Activated naive CD8-positive, alpha-beta T cell (primary cell): ENCODE measurements around the gene SPINK13.
A peak's percentile ranks its signal among the peaks of the same experiment; 100 is the strongest.
"Not testable (repeated sequence)": the region's sequence is repeated elsewhere in the genome, so short reads cannot be mapped to it uniquely, and the experiment has no call there.

Experiments used
- H3K27ac Mint-ChIP-seq: one replicate; pipeline ENCODE4 v1.8.0; 2021; ENCODE audit warnings: mixed read lengths
- H3K27me3 Mint-ChIP-seq: one replicate; pipeline ENCODE4 v1.8.0; 2021; ENCODE audit warnings: mixed read lengths
- H3K36me3 Mint-ChIP-seq: one replicate; pipeline ENCODE4 v1.8.0; 2021; ENCODE audit warnings: mixed read lengths
- H3K4me1 Mint-ChIP-seq: one replicate; pipeline ENCODE4 v1.8.0; 2021; ENCODE audit warnings: low read depth, mixed read lengths
- H3K4me3 Mint-ChIP-seq: one replicate; pipeline ENCODE4 v1.8.0; 2021; ENCODE audit warnings: mild to moderate bottlenecking, mixed read lengths
- H3K9me3 Mint-ChIP-seq: one replicate; pipeline ENCODE4 v1.8.0; 2021; ENCODE audit warnings: low read depth, mixed read lengths

The SPINK13 gene

DNA sequence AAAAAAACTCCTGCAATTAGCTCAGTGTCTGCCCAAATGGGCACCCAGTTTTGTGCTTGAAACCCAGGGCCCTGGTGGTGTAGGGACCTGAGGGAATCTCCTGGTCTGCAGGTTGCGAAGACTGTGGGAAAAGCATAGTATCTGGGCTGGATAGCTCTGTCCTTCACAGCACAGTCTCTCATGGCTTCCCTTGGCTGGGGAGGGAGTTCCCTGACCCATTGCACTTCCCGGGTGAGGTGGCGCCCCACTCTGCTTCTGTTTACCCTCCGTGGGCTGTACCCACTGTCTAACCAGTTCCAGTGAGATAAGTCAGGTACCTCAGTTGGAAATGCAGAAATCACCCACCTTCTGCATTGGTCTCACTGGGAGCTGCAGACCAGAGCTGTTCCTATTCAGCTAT, 12.7 kb downstream of the SPINK13 start:
- not testable (repeated sequence) for H3K36me3 Mint-ChIP-seq, H3K4me1 Mint-ChIP-seq, H3K27ac Mint-ChIP-seq, H3K4me3 Mint-ChIP-seq, H3K27me3 Mint-ChIP-seq
- peaks cover 19% of the 10 kb centered on the region for H3K9me3 Mint-ChIP-seq

- Mint-ChIP-seq H3K9me3 (no peaks in the 10 kb centered on the region), H3K27ac (no peak overlapping the region), H3K4me1 (no peaks in the 10 kb centered on the region), H3K27me3 (peaks cover under 1% of the 10 kb centered on the region), H3K4me3 (no peak overlapping the region), H3K36me3 (peaks cover under 1% of the 10 kb centered on the region)
Measured at GRCh38 chr5:148290271-148291195, 21.9 kb downstream of the SPINK13 start.

- Mint-ChIP-seq H3K4me3 (no peak overlapping the region), H3K27ac (no peak overlapping the region), H3K27me3 (peaks cover 2% of the 10 kb centered on the region), H3K4me1 (no peaks in the 10 kb centered on the region), H3K36me3 (no peaks in the 10 kb centered on the region), H3K9me3 (no peaks in the 10 kb centered on the region)
Measured at GRCh38 chr5:148297731-148298130, 29.1 kb downstream of the SPINK13 start.

DNA sequence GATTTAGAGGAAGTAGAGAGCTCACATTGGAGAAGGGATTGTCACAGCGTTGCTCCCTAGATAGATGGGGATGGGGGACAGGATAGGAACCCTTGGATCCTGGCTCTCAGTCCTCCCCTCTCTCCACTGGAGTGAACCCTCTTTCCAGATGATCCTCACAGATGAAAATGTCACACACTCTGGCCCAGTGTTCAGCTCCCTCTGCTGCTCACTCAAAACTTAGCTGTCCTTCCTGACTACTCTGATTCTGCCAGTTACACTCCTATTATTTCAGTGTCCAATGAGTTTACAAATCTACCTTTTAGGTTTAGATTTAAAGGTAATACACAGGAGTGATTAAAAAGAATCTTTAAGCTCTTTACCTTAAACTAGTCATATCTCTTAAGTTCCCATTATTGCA, 37.9 kb downstream of the SPINK13 start:
- H3K9me3 Mint-ChIP-seq = peaks cover 8% of the 10 kb centered on the region
- peaks cover 19% of the 10 kb centered on the region for H3K36me3 Mint-ChIP-seq
- no peak overlapping the region for H3K4me3 Mint-ChIP-seq
- H3K4me1 Mint-ChIP-seq = no peaks in the 10 kb centered on the region
- no peak overlapping the region for H3K27ac Mint-ChIP-seq
- H3K27me3 Mint-ChIP-seq = peaks cover 3% of the 10 kb centered on the region

GRCh38 chr5:148309019-148309418, 40.4 kb downstream of the SPINK13 start:
- H3K4me1 Mint-ChIP-seq = no peaks in the 10 kb centered on the region
- peaks cover 3% of the 10 kb centered on the region for H3K27me3 Mint-ChIP-seq
- peaks cover 8% of the 10 kb centered on the region for H3K9me3 Mint-ChIP-seq

GRCh38 chr5:148309746-148310145, 41.2 kb downstream of the SPINK13 start:
- Mint-ChIP-seq H3K27me3 (peaks cover 3% of the 10 kb centered on the region), H3K27ac (no peak overlapping the region), H3K9me3 (peaks cover 8% of the 10 kb centered on the region), H3K36me3 (peaks cover 14% of the 10 kb centered on the region), H3K4me3 (no peak overlapping the region), H3K4me1 (no peaks in the 10 kb centered on the region)

More at GRCh38 chr5:148309019-148309418, 40.4 kb downstream of the SPINK13 start:
- peaks cover 19% of the 10 kb centered on the region for H3K36me3 Mint-ChIP-seq
- no peak overlapping the region for H3K4me3 Mint-ChIP-seq
- no peak overlapping the region for H3K27ac Mint-ChIP-seq

GRCh38 chr5:148311484-148311883, 42.9 kb downstream of the SPINK13 start:
- no peak overlapping the region for H3K4me3 Mint-ChIP-seq
- H3K9me3 Mint-ChIP-seq = peaks cover 8% of the 10 kb centered on the region
- H3K27ac Mint-ChIP-seq = no peak overlapping the region
- peaks cover 14% of the 10 kb centered on the region for H3K36me3 Mint-ChIP-seq
- H3K4me1 Mint-ChIP-seq = no peaks in the 10 kb centered on the region
- H3K27me3 Mint-ChIP-seq = peaks cover 3% of the 10 kb centered on the region

DNA sequence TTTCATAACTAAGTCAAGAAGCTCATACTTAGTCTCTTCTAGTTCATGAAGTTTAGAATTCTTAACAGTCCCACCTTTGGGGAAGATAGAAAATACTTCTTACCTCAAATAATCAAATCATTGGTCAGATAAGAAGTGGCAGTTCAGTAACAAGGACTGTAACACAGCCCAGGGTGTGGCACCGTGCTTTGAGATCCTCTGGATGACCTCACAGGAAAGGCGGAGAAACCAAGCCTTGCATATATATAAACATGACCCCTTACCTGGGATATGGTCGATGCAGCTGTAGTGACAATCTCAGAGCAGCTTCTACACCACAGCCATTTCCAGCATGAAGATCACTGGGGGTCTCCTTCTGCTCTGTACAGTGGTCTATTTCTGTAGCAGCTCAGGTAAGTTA, 43.6 kb downstream of the SPINK13 start, which contains the start of gene SPINK7:
Gene SPINK7 (plus strand): TSS at position 271 of the 400 bp plus-strand sequence. CDS start 61 bp downstream, at position 332.
- Mint-ChIP-seq H3K9me3 (peaks cover 8% of the 10 kb centered on the region), H3K27ac (no peak within 1 kb of the TSS), H3K27me3 (peaks cover 3% of the 10 kb centered on the region), H3K4me1 (no peaks in the 10 kb centered on the region), H3K4me3 (no peak within 1 kb of the TSS), H3K36me3 (peaks cover 14% of the 10 kb centered on the region)

GRCh38 chr5:148314187-148314586, 45.6 kb downstream of the SPINK13 start:
- Mint-ChIP-seq H3K27ac (no peak overlapping the region), H3K9me3 (peaks cover 4% of the 10 kb centered on the region), H3K36me3 (peaks cover 8% of the 10 kb centered on the region), H3K4me3 (no peak overlapping the region), H3K4me1 (no peaks in the 10 kb centered on the region), H3K27me3 (no peaks in the 10 kb centered on the region)

GRCh38 chr5:148314731-148315130, 46.1 kb downstream of the SPINK13 start:
- peaks cover under 1% of the 10 kb centered on the region for H3K4me1 Mint-ChIP-seq
- H3K36me3 Mint-ChIP-seq = peaks cover 5% of the 10 kb centered on the region
- H3K27ac Mint-ChIP-seq = no peak overlapping the region
- H3K4me3 Mint-ChIP-seq = no peak overlapping the region
- no peaks in the 10 kb centered on the region for H3K9me3 Mint-ChIP-seq
- H3K27me3 Mint-ChIP-seq = no peaks in the 10 kb centered on the region

DNA sequence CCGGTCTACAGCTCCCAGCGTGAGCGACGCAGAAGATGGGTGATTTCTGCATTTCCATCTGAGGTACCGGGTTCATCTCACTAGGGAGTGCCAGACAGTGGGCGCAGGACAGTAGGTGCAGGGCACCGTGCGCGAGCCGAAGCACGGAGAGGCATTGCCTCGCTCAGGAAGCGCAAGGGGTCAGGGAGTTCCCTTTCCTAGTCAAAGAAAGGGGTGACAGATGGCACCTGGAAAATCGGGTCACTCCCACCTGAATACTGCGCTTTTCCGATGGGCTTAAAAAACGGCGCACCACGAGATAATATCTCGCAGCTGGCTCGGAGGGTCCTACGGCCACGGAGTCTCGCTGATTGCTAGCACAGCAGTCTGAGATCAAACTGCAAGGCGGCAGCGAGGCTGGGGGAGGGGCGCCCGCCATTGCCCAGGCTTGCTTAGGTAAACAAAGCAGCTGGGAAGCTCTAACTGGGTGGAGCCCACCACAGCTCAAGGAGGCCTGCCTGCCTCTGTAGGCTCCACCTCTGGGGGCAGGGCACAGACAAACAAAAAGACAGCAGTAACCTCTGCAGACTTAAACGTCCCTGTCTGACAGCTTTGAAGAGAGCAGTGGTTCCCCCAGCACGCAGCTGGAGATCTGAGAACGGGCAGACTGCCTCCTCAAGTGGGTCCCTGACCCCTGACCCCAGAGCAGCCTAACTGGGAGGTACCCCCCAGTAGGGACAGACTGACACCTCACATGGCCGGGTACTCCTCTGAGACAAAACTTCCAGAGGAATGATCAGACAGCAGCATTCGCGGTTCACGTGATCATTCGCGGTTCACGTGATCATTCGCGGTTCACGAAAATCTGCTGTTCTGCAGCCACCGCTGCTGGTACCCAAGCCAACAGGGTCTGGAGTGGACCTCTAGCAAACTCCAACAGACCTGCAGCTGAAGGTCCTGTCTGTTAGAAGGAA, 51.7 kb downstream of the SPINK13 start:
- not testable (repeated sequence) for H3K27me3 Mint-ChIP-seq, H3K36me3 Mint-ChIP-seq, H3K9me3 Mint-ChIP-seq, H3K4me1 Mint-ChIP-seq
- Mint-ChIP-seq H3K4me3 (peak overlapping the region; percentile 85), H3K27ac (peak overlapping the region; percentile 70)

DNA sequence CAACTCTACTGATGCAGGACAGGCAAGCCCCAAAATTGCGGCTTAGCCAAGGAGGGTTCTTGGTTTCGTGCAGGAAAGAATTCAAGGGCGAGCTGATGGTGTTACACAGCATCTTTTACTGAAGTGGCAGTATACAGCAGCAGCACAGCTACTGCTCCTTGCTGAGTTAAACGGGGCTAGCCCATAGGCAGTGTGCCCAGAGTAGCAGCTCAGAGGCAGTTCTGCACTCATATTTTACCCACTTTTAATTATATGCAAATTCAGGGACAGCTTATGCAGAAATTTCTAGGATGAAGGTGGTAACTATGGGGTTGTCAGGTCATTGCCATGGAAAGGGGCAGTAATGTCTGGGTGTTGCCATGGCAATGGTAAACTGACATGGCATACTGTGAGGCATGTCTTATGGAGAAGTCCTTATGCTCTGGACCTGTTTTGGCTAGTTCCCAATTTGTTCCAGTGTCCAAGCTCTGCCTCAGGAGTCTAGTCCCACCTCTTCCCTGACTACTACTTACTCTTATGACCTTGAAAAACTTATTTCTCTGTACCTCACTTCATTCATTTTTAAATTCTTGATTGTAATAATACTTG, 64.8 kb downstream of the SPINK13 start:
- Mint-ChIP-seq H3K4me3 (no peak overlapping the region), H3K27ac (no peak overlapping the region), H3K9me3 (peaks cover 6% of the 10 kb centered on the region), H3K4me1 (no peaks in the 10 kb centered on the region), H3K36me3 (peaks cover 11% of the 10 kb centered on the region), H3K27me3 (peaks cover 2% of the 10 kb centered on the region)

DNA sequence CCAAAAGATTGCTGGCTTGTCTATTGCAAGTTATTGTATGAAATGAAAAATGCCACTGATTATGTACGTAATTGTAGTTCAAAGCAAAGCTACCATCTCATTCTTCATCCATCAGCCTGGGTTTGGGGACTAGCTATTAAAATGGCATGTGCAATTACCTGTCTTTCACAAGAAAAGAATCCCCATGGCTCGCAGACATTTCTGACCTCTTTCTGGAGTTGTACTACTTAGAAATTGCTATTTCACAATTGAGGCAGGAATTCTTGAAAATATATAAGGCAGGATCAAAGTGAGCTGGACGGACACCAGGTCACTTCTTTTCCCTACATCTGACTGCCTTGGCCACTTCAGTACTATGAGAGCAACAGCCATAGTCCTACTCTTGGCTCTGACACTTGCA, 66.7 kb downstream of the SPINK13 start, which contains the start of gene SPINK9:
Gene SPINK9 (plus strand): TSS at position 301 of the 400 bp plus-strand sequence. CDS start 55 bp downstream, at position 356.
- Mint-ChIP-seq H3K27ac (no peak within 1 kb of the TSS), H3K4me1 (no peaks in the 10 kb centered on the region), H3K9me3 (peaks cover 6% of the 10 kb centered on the region), H3K36me3 (peaks cover 11% of the 10 kb centered on the region), H3K4me3 (no peak within 1 kb of the TSS), H3K27me3 (peaks cover 2% of the 10 kb centered on the region)
